K562 (cell line): ENCODE data around the gene ZNRF3.

Experiments used
- CEBPG ChIP-seq, 3 experiments: fragments of 200-800 bp in 1 of 3; sonication (Bioruptor generic) in 1 of 3; sonication (generic) in 1 of 3; formaldehyde crosslinking in 1 of 3; IDR thresholded peaks in 2 of 3; conservative IDR thresholded peaks in 1 of 3; 2 replicates each; pipeline versions ENCODE4 v1.6.1 to v1.8.0; 2016 to 2022; ENCODE audit warnings: missing compliant biosample characterization in 2 of 3, missing genetic modification characterization in 2 of 3, mild to moderate bottlenecking in 1 of 3, missing genetic modification reagents in 1 of 3
- HMG20A ChIP-seq: fragments of 450-650 bp; formaldehyde crosslinking; conservative IDR thresholded peaks from 2 replicates; pipeline ENCODE4 v1.4.0; 2020; ENCODE audit warnings: mild to moderate bottlenecking, mixed read lengths
- TCF7L2 ChIP-seq: fragments of 150-350 bp; IDR thresholded peaks from 2 replicates; pipeline ENCODE4 v1.6.1; 2016; ENCODE audit warnings: low read depth, mild to moderate bottlenecking, low read length, moderate library complexity
- ZNF23 ChIP-seq: fragments of 250-450 bp; sonication (Bioruptor Pico); IDR thresholded peaks from 2 replicates; pipeline ENCODE4 v1.4.0; 2020; ENCODE audit warnings: mild to moderate bottlenecking
- TF ChIP-seq, protein P1 (sequence below), 2 experiments: IDR thresholded peaks; 2 replicates each; pipeline ENCODE4 v1.6.1; 2012; ENCODE audit warnings: improper control_type of control experiment in 2 of 2, low read depth in 2 of 2, low read length in 2 of 2, borderline replicate concordance in 1 of 2

DNA sequence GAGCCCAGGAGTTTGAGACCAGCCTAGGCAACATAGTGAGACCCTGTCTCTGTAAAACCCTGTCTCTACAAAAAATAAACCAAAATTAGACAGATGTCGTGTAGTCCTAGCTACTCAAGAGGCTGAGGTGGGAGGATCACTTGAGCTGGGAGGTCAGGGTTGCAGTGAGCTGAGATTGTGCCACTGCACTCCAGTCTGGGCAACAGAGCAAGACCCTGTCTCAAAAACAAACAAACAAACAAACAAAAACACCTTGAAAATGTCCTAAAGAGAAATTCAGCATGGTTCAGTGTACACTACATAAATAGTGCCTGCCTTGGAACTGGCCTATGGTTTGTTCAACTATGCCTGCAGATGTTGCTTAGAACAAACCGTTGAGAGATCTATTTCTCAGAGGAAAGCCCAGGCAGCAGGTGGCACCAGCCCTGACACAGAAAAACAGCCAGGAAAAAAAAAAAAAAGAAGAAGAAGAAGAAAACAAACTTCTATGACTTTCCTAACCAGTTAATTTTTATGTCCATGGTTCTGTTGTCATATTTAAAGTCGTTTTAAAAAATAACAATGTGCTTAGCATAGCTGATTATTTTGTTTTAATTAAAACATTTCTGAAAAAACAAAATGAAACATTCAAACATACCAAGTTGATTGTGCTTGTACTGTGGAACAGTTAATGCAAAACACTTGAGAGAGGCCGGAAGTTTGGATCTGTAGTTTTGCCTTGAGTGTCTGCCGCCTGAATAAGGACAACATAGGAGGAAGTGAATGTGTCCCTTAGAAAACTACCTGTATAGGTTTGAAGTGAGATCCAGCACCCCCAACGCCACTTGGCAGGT is 194.9 kb downstream of the ZNRF3 start:
- TF ChIP-seq CEBPG (CRISPR knock-in tag; IDR thresholded peaks at IDR 0.05) (no peak), CEBPG (tag; conservative IDR thresholded peaks at IDR 0.05 in 1 of 2, IDR thresholded peaks at IDR 0.05 in 1 of 2) (no peak), HMG20A (CRISPR knock-in tag) (no peak), ZNF23 (no peak), TCF7L2 (no peak)
- TF ChIP-seq, protein P1, sequence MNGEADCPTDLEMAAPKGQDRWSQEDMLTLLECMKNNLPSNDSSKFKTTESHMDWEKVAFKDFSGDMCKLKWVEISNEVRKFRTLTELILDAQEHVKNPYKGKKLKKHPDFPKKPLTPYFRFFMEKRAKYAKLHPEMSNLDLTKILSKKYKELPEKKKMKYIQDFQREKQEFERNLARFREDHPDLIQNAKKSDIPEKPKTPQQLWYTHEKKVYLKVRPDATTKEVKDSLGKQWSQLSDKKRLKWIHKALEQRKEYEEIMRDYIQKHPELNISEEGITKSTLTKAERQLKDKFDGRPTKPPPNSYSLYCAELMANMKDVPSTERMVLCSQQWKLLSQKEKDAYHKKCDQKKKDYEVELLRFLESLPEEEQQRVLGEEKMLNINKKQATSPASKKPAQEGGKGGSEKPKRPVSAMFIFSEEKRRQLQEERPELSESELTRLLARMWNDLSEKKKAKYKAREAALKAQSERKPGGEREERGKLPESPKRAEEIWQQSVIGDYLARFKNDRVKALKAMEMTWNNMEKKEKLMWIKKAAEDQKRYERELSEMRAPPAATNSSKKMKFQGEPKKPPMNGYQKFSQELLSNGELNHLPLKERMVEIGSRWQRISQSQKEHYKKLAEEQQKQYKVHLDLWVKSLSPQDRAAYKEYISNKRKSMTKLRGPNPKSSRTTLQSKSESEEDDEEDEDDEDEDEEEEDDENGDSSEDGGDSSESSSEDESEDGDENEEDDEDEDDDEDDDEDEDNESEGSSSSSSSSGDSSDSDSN (IDR thresholded peaks at IDR 0.05; ENCODE audit: borderline replicate concordance in 1 of 2, low read depth in 2 of 2, low read length in 2 of 2): no peak
